ENCODE results near the gene MED31.
A peak's percentile ranks its signal among the peaks of the same experiment; 100 is the strongest.
"Not testable (repeated sequence)": the region's sequence is repeated elsewhere in the genome, so short reads cannot be mapped to it uniquely, and the experiment has no call there.

Gene MED31

DNA sequence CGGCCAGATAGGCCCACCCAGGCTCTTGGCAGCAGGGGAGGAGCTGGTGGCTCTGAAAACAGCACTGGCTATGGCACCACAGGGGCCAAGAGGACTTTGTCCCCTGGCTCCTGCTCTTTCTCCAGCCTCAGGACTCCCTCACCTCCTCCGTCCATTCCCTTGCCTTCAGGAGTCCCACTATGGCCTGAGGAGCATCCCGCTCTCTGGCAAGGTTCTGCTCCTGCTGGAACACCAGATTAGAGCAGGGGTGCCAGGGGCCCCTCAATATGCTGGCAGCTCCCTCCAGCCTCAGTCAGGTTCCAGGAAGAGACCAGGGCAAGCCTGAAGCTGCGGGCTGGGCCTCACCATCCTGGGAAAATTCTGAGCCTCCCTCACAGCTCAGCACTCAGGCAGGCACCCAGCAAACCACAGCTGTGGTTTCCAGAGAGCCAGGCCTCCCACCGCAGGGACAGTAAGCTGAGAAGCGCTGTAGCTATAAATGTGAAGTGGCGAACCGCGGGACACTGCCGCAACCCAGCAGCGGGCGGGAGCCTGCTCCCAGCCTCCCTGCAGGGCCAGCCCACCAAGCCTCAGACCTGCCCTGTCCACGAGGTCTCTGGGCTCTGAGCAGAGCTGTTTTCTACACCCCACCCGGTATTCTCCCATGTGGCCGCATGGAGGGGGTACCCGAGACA, 25.9 kb upstream of the MED31 start:
- no peak for DNase-seq (ENCODE audit: low spot score)

DNA sequence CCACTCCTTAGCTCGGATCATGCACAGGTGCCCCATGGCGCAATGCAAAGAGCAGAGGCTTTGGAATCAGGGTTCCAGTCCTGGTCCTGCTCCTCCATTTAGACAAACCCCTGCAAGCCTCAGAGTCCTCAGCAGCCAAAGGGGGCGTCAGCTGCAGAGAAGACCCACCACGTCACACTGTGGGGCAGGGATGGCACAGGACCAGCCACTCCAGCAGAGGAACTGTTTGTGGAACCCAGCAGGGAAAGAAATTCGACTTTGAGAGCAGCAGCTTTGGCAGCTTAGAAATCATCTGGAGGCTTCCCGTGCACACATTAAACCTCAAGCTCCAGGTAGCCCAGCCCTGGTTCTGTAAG, 25.4 kb upstream of the MED31 start:
- DNase-seq (ENCODE audit: low spot score), result no peak

DNA sequence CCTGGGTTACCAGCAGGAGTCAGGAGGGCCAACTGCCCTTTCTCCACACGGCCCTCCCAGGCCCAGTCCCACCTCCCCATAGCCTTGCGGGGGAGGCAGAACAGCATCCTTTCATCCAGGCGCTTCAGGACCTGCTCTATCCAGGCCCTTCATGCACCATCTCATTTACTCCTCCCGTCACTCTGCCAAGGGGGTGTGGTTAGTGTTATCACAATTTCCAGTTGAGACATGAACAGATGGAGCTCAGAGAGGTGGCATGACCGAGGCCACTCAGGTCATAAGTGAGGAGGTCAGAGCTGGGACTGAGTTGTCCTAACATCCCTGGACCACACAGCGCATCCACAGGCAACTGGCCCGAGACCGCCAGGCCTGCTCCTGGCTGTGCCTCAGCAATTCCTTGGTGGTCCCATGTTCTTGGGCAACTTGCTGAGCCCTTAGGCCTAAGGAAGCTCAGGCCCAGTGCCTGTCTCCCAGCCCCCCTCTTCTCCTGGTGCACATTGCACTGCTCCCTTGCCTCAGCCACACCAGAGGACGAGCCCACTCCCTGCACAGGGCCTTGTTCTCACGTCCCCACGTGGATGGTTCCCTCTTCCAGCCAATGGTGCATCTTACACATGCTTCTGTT, 23.9 kb upstream of the MED31 start:
- DNase-seq (ENCODE audit: low spot score), result no peak

DNA sequence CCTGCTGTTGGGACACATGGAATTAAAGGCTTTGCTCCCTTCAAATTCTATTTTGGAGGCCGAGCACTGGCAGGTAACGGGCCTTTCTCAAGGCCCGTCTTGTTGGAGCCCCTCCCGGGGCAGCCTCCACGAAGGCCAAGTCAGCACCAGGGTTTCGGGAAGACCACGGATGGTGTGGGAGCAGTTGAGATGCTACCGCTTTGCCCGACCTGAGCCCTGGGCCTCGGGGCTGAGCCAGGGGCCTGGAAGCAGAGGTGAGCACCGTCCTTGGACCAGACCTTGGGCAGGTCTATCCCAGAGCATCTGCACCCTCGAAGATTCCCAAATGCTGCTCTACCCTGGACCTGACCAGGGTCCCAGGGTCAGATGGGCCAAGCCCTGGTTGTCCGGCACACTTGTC, 23.2 kb upstream of the MED31 start:
- DNase-seq (ENCODE audit: low spot score), result no peak

DNA sequence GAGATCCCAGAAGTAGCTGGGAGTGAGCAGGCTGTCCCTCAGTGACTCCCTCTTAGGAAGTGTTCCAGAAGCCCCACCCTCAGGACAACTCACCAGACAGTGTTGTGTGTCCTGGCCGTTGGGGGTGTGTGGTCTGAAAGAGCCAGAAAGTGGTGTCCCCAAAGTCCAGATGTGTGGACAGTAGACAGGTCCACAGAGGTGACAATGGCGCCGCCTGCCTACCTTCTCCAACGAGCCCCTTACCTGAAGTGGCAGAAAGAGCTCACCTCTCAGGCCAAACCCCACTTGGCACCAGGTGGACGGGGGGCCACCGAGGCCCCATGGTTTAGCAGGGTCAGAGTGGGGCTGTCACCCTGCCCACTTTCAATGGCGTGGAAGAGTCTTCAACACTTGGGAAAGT, 20.0 kb upstream of the MED31 start:
- DNase-seq (ENCODE audit: low spot score), result no peak

DNA sequence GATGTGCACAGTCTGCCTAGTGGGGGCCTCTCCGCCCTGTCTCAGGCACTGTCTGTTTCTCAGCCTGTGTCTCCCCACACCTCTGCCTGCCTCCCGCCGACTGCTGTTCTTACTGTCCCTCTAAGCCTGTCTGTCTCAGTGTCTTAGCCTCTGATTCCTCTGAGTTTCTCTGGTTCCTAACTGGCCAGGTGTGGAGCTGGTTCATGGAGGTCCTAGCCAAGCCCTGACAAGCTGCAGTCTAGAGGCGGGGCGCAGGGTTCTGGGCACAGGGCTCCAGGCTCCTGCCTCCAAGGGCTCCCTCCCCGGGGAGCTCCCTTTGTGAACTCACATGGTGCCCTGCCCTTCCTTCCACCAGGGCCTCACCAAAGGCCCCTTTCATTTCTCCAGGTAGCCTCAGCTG, 19.6 kb upstream of the MED31 start:
- no peak for DNase-seq (ENCODE audit: low spot score)

DNA sequence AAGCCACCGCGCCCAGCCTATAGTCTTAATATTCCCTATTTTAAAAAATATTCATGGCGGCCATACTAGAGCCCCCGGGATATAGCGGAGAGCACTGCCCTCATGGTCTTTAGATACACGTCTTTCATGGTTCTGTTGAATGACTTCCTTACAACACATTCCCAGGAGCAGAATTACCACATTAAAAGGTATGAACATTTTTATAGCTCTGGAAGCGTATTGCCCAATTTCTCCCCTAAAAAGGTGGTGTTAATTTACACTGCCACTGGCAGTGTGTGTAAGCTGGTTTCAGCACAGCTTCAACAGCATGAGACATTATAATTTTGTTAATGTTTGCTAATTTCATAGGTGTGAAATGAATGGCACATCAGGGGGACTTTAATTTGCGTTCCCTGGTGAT, 19.2 kb upstream of the MED31 start:
- DNase-seq (ENCODE audit: low spot score), result no peak

DNA sequence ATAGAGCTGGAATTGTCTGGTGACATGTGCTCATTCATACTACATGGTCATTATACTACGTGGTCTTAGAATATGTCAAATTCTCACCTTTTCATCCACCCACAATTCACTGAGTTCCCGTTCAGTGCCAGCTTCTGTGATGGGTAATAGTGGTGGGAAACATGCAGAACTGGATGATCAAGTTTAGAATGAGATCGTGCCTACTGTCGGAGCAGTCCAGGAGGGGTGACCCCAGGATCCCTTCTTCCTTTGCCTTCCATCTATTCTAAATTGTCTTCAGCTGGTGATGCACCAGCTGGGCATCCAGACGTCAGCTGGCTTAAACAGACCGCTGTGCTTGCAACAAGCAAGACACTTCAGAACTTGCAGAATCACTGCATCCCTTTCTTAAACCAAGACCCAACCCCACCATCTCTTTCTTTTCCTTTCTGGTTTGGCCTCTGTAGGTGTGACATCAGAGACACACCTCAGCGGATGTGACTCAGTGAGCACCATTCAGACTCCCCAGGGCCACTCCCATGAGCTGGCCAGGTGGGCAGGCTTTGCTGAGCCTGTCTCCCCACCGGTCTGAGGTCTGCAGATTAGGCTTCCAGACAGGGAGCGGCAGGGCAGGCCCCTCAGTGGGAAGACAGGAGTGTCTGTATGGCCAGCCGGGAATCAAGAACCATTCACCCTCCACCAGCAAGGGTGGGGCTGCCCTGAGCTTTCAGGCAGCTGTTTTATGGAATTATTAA, 18.2 kb upstream of the MED31 start:
- DNase-seq (ENCODE audit: low spot score), result no peak

DNA sequence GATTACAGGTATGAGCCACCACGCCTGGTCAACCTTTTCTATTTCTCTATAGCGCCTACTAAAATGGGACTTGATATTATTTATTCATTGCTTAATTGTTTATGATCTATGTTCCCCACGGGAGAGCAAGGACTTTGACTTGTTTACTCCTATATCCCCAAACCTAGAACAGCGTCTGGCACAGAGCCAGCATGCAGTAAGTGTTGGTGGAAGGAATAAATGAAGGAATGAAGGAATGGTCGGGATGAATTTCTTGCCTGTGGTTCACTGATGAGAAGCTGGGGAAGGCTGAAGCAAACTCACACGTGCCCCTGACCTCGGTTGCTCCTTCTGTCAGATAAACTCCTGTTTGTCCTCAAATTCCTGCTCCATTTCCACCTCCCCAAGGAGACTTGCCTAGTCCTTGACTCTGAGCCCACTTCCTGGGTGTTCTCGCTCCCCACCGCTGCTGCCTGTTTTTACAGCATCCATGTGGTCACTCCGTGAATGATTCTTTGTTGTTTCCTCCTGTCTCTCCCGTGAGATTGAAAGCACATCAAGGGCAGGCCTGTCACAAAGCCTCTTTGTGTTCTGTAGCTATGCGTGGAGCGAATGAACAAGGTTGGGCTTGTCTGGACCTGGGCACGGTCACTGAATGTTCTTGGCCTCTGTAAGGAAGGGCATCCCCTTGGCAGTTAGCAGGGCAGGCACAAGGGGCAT, 17.5 kb upstream of the MED31 start:
- no peak for DNase-seq (ENCODE audit: low spot score)

DNA sequence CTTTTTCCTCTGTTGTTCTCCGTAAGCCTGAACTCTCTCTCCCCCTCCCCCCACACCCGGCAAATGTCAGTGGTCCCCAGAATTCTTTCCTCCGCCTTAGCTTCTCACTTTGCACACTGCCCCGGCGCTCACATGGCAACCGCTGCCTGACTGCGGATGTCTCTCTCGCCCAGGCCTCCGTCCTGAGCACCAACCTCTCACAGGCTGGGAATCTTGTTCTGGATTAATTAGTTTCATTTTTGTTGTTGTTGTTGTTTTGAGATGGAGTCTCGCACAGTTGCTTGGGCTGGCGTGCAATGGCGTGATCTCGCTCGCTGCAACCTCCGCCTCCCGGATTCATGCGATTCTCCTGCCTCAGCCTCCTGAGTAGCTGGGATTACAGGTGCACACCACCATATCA, 16.8 kb upstream of the MED31 start:
- no peak for DNase-seq (ENCODE audit: low spot score)

DNA sequence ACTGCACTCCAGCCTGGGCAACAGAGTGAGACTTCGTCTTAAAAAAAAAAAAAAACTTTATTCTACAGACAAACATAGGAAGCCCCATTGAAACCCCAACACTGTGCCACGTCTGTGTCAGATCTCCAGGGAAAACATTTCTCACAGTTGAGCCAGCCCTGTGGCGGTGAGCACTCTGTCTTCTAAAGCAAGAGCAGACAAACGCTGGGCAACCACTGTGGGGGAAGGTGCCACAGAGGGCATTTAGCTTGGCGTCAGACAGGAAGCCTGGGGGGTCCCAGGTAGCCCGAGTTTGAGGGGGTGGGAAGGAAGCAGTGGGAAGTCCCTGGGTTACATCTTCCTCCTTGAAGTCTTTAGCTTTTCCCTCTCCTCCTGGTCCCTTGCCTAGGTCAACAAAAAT, 16.1 kb upstream of the MED31 start:
- no peak for DNase-seq (ENCODE audit: low spot score)

DNA sequence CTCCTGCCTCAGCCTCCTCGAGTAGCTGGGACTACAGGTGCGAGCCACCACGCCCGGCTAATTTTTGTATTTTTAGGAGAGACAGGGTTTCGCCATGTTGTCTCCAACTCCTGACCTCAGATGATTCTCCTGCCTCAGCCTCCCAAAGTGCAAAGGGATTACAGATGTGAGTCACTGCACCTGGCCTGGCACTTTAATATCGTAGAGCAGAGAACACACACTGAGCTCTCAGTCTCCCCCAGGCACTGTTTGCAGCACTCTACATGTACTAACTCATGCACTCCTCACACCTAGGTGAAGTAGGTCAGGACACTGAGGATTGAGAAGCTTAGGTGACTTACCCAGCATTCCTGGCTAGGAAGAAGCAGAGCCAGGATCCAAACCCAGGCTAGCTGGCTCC, 15.2 kb upstream of the MED31 start:
- DNase-seq (ENCODE audit: low spot score), result no peak

DNA sequence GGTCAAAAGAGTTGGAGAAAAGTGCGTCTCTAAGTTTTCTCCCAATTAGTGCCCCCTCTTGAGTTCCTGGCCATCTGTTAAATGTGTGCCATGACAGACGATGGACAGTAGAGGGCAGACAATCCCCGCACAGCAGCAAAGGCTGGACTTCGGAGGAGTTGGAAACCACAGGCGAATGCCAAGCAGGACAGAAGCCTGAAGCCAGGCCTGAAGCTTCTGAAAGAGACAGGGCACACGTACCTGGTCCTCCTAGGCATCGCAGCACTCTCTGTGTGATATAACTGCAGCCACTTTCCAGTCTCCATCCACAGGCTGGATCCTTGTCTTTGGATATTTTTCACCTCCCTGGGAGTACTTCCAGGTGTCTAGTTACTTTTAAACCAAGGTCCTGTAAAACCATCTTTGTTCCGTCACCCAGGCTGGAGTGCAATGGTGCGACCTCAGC, 14.7 kb upstream of the MED31 start:
- DNase-seq (ENCODE audit: low spot score), result peak; percentile 67

DNA sequence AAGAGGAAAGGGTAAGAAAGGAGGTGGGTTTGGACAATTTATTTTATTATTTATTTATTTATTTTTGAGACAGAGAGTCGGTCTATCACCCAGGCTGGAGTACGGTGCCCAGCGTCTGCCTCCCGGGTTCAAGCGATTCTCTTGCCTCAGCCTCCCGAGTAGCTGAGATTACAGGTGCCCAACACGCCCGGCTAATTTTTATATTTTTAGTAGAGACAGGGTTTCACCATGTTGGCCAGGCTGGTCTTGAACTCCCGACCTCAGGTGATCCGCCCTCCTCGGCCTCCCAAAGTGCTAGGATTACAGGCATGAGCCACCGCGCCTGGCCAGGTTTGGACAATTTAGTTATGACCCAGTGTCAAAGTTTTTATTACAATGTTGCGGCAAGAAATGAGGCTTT, 11.8 kb upstream of the MED31 start:
- not testable (repeated sequence) for DNase-seq (ENCODE audit: low spot score)

DNA sequence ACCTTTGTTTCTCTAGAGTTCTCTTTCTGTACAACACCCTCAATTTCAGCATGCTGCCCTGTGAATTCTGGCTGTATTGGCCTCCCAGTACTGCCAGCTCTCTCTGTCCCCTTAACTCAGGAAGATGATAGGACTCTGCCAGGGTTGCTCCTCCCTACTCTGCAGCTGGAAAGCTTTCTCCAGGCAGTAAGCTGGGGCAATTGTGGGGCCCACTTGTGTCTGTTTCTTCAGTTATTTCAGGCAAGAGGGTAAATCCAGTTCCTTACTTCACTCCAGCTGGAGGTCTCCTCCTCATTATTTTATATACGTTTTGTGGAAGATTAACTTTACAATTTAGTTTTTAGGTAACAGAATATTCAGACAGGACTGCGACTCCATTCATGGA, 10.1 kb upstream of the MED31 start:
- DNase-seq (ENCODE audit: low spot score), result no peak

DNA sequence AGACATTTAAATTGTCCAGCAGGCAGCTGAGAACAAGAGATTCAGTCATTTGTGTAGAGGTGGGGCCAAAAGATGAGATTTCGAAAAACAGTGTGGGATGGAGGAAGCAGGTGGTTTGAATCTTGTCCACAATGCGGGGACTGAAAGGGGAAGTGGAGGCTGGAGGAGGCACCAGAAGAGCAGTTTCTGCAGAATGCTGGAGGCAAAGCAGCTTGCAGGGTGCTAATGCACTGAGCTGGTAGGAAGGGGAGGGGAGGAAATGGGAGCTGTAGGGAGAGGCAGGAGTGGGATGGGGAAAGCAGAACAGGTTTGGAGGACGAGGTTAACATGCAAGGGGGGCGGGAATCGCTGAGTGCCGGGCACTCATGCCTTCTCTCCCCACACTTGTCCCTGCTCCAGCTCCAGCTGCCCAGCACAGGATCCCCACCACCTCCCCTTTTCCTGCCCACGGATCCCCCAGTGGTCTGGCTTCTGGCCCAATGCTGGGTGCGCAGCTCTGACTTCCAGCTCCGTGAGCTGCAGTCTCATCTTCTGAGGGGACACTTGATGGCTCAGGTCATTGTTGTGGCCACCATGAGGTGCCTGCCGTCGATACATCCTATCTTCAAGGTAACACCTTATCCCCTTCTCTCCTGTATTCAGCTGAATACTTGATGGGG, 9.5 kb upstream of the MED31 start:
- no peak for DNase-seq (ENCODE audit: low spot score)

DNA sequence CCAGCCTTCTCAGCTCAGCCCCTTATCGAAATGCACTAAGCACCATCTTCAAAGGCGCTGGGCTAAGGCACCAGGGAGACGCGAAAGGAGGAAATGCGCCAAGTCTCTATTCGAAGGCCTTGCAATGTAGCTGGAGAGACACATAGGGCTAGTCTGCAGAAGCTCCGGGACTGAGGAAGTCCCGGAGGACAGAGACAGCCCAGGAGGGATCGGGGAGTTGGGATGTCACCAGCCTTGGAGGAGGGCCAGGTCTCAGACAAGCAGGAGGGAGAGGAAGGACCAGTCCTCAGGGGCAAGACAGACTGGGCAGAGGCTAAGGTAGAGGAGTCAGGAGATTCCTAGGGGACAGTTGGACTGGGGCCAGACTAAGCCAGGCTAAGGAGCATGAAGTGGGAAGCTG, 8.7 kb upstream of the MED31 start:
- DNase-seq (ENCODE audit: low spot score), result no peak

DNA sequence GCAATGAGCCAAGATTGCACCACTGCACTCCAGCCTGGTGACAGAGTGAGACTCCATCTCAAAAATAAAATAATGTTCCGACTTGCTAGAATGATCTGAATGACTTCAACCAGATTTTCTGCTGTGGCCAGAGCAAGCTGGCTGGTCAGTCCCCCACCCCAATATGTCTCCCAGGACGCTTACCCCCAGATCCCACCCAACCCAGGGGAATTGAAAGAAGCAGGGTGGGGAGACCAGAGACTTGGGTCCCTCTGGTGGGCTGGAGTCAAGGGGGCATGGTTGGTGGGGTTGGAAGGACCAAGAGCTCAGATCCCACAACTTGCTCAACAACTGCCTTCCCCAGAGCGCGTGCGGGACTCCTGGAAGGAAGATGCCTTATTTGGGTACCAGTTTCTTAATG, 7.0 kb upstream of the MED31 start:
- DNase-seq (ENCODE audit: low spot score), result not testable (repeated sequence)

DNA sequence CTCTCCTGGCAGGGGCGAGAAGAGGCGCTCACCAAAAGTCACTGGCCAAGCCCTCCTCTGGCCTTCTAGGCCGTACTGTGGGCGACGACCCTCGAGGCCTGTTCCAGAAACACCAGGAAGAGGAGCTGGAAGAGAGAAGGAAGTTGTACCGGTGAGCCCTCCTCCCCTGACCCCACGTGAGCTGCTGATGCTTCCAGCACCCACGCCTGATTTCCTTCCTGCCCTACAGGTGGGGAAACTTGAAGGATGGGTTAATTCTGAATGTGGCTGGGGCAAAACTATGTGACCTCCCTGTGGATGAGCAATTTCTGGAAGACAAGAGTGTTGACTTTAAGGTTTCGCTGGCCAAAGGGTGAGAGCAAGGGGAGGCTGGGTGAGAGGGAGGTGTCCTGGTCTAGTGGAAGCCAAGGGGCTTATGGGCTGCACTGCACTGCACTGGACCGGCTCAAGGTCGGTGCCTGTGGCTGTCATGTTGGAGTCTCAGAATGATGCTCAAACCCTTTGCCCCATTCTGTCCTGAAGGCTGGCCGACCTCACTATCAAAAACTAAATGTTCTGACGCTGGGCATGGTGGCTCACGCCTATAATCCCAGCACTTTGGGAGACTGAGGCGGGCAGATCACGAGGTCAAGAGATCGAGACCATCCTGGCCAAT, 6.4 kb upstream of the MED31 start:
- DNase-seq (ENCODE audit: low spot score), result no peak

DNA sequence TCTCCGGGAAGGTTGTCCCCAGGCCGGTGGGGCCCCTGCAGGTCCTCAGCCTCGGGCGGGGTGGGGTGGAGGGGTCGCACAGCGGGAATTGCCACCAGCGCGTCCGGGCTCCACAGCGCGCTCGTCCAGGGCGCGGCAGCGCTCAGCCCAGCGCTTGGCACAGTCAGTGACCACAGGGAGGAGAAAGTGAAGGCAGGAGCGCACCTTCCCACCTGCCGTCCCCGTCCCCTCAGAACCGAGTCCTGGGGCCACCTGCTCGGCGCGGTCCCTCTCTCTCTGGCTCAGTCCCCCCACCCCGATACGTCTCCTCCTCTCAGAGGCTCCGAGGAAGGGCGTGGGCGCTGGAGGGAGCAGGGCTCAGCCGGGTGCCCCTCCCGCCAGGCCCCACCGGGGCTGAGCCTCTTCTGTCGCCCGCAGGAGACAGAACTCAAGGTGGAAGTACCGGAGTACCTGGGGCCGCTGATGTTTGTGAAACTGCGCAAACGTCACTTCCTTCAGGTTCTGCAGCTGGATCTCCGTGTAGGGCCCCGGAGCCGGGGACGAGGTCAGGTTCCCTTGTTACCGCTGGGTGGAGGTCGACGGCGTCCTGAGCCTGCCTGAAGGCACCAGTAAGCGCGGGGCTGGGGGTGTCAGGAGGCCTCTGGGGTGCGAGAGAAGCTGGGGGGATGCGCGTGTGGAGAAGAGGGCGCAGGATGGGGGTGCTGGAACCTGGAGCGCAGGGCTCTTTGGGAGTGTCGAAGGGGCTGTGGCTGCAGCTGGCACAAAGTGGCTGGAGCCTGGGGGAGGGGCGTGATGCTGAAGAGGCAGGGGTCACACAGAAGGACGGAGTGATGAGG, 5.6 kb upstream of the MED31 start:
- not testable (repeated sequence) for DNase-seq (ENCODE audit: low spot score)
